Measurements from ENCODE around the gene YEATS2.
"Not testable (repeated sequence)": the region's sequence is repeated elsewhere in the genome, so short reads cannot be mapped to it uniquely, and the experiment has no call there.

YEATS2 gene

GRCh38 chr3:183781246-183781645 lies 83.6 kb downstream of the YEATS2 start:
- Histone ChIP-seq H3K9me3 (replicated peaks; ENCODE audit: low read length) (no peaks in the 10 kb centered on the region), H3K4me1 (ENCODE audit: control insufficient read depth, insufficient read depth, low read length) (peaks cover 4% of the 10 kb centered on the region), H3K4me2 (ENCODE audit: low read length) (no peak overlapping the region), H3K36me3 (ENCODE audit: insufficient read depth, low read length) (peaks cover 55% of the 10 kb centered on the region), H3K27me3 (ENCODE audit: control insufficient read depth, insufficient read depth, low read length) (no peaks in the 10 kb centered on the region), H3K4me3 (ENCODE audit: low read length) (no peak overlapping the region), H3K9ac (ENCODE audit: low read depth, low read length) (no peak overlapping the region)

GRCh38 chr3:183782576-183783276 lies 85.1 kb downstream of the YEATS2 start:
- Histone ChIP-seq H3K9ac (ENCODE audit: low read depth, low read length) (no peak overlapping the region), H3K27me3 (ENCODE audit: control insufficient read depth, insufficient read depth, low read length) (no peaks in the 10 kb centered on the region), H3K36me3 (ENCODE audit: insufficient read depth, low read length) (peaks cover 60% of the 10 kb centered on the region), H3K4me3 (ENCODE audit: low read length) (no peak overlapping the region), H3K4me1 (ENCODE audit: control insufficient read depth, insufficient read depth, low read length) (peaks cover 4% of the 10 kb centered on the region), H3K4me2 (ENCODE audit: low read length) (no peak overlapping the region), H3K9me3 (replicated peaks; ENCODE audit: low read length) (no peaks in the 10 kb centered on the region)

DNA sequence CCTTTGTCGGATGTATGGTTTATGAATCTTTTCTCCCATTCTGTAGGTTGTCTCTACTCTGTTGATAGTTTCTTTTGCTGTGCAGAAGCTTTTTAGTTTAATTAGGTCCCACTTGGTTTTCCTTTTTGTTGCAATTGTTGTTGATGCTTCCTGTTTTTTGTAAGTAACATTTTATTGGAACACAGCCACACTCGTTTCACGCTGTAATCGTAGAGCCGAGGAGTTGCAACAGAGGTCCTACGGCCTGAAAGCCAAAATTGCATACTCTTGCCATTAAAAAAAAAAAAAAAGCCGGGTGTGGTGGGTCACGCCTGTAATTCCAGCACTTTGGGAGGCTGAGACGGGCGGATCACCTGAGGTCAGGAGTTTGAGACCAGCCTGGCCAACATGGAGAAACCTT lies 86.9 kb downstream of the YEATS2 start:
- not testable (repeated sequence) for H3K9ac ChIP-seq (ENCODE audit: low read depth, low read length); H3K4me3 ChIP-seq (ENCODE audit: low read length); H3K9me3 ChIP-seq (replicated peaks; ENCODE audit: low read length); H3K27me3 ChIP-seq (ENCODE audit: control insufficient read depth, insufficient read depth, low read length); H3K4me1 ChIP-seq (ENCODE audit: control insufficient read depth, insufficient read depth, low read length); H3K4me2 ChIP-seq (ENCODE audit: low read length)
- peaks cover 63% of the 10 kb centered on the region for H3K36me3 ChIP-seq (ENCODE audit: insufficient read depth, low read length)

DNA sequence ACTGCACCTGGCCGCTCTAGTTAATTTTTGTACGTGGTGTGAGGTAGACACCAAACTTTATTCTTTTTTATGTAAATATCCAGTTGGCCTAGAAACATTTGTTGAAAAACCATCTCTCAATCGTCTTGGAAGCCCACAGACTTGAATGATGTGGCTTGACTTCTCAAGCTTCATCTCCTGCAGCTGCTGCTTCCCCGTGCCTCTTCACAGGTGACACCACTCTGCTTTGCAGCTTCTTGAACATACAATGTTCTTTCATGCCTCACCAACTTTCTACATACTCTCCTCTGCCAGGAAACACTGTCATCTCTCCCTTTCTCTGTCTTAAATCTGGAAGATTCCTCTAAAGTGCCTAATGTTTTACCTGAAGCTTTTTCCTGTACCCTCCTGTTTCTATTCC lies 92.2 kb downstream of the YEATS2 start:
- Histone ChIP-seq H3K4me3 (ENCODE audit: low read length) (no peak overlapping the region), H3K9ac (ENCODE audit: low read depth, low read length) (no peak overlapping the region), H3K4me2 (ENCODE audit: low read length) (no peak overlapping the region), H3K4me1 (ENCODE audit: control insufficient read depth, insufficient read depth, low read length) (no peaks in the 10 kb centered on the region), H3K27me3 (ENCODE audit: control insufficient read depth, insufficient read depth, low read length) (no peaks in the 10 kb centered on the region), H3K36me3 (ENCODE audit: insufficient read depth, low read length) (peaks cover 61% of the 10 kb centered on the region), H3K9me3 (replicated peaks; ENCODE audit: low read length) (no peaks in the 10 kb centered on the region)

- Histone ChIP-seq H3K4me3 (ENCODE audit: low read length) (no peak overlapping the region), H3K27me3 (ENCODE audit: control insufficient read depth, insufficient read depth, low read length) (no peaks in the 10 kb centered on the region), H3K4me2 (ENCODE audit: low read length) (no peak overlapping the region), H3K9ac (ENCODE audit: low read depth, low read length) (no peak overlapping the region), H3K9me3 (replicated peaks; ENCODE audit: low read length) (no peaks in the 10 kb centered on the region), H3K36me3 (ENCODE audit: insufficient read depth, low read length) (peaks cover 60% of the 10 kb centered on the region), H3K4me1 (ENCODE audit: control insufficient read depth, insufficient read depth, low read length) (no peaks in the 10 kb centered on the region)
These were observed 93.1 kb downstream of the YEATS2 start for GRCh38 chr3:183790700-183791099.

DNA sequence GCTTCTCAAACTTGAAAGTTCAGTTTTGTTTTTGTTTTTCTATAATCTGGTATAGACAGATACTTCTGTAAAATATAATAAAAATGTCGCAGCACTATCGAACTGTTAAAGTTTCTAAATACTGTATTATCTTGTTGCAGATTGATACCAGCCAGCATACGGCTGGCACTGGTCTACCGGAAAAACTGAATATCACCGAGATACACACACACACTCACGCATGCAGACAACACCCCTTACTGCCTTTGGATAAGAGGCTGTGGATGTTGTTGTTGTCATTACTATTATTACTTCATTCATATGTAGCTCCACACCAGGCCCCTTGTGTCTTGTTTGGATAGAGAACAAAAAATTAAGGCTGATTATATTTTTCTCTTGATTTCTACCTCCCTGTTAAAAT lies 95.4 kb downstream of the YEATS2 start:
- no peaks in the 10 kb centered on the region for H3K4me1 ChIP-seq (ENCODE audit: control insufficient read depth, insufficient read depth, low read length)
- no peak overlapping the region for H3K9ac ChIP-seq (ENCODE audit: low read depth, low read length)
- H3K36me3 ChIP-seq (ENCODE audit: insufficient read depth, low read length), result peaks cover 56% of the 10 kb centered on the region
- H3K9me3 ChIP-seq (replicated peaks; ENCODE audit: low read length), result no peaks in the 10 kb centered on the region
- no peaks in the 10 kb centered on the region for H3K27me3 ChIP-seq (ENCODE audit: control insufficient read depth, insufficient read depth, low read length)
- H3K4me3 ChIP-seq (ENCODE audit: low read length), result no peak overlapping the region
- H3K4me2 ChIP-seq (ENCODE audit: low read length), result no peak overlapping the region

- Histone ChIP-seq H3K36me3 (ENCODE audit: insufficient read depth, low read length) (peaks cover 55% of the 10 kb centered on the region), H3K9me3 (replicated peaks; ENCODE audit: low read length) (no peaks in the 10 kb centered on the region), H3K4me2 (ENCODE audit: low read length) (no peak overlapping the region), H3K4me1 (ENCODE audit: control insufficient read depth, insufficient read depth, low read length) (no peaks in the 10 kb centered on the region), H3K27me3 (ENCODE audit: control insufficient read depth, insufficient read depth, low read length) (no peaks in the 10 kb centered on the region), H3K9ac (ENCODE audit: low read depth, low read length) (no peak overlapping the region), H3K4me3 (ENCODE audit: low read length) (no peak overlapping the region)
These were observed 96.9 kb downstream of the YEATS2 start for GRCh38 chr3:183794452-183794851.

DNA sequence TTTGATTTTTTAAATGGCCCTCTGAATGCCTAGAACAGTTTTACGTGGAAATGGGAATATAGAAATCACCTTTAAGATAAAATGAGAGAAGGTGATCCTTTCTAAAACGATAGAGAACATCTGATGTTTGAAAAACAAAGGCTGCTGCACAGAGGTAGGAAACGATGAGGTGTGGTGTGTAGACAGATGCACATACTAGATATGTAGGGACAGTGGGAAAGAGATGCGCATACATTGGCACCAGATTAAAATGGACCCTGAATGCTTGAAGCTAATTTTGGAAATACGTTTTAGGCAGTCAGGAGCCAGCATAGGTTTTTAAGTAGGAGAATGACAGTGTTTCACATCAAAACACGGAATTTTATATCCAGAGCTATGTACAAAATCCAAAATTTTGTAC lies 98.8 kb downstream of the YEATS2 start:
- no peaks in the 10 kb centered on the region for H3K4me1 ChIP-seq (ENCODE audit: control insufficient read depth, insufficient read depth, low read length)

DNA sequence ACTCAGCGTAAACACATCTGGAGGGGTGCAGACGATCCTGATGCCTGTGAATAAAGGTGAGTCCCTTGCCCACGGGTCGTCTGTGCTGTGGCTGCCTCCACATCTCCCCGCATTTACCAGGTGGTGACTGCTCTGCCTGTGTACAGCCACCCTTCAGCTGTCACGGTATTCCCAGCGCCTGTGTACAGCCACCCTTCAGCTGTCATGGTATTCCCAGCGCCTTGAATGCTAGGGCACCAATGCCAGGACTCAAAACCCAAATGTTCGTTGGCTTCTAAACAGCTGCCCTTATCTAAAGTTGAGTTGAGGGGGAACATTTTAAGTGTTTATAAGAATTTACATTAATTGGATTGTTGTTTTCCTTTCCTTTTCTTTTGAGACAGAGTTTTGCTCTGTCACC lies 100.4 kb downstream of the YEATS2 start:
- Histone ChIP-seq H3K27me3 (ENCODE audit: control insufficient read depth, insufficient read depth, low read length) (no peaks in the 10 kb centered on the region), H3K36me3 (ENCODE audit: insufficient read depth, low read length) (peaks cover 64% of the 10 kb centered on the region), H3K4me3 (ENCODE audit: low read length) (no peak overlapping the region), H3K9ac (ENCODE audit: low read depth, low read length) (no peak overlapping the region), H3K4me1 (ENCODE audit: control insufficient read depth, insufficient read depth, low read length) (no peaks in the 10 kb centered on the region), H3K4me2 (ENCODE audit: low read length) (no peak overlapping the region), H3K9me3 (replicated peaks; ENCODE audit: low read length) (no peaks in the 10 kb centered on the region)

More for the DNA sequence above, 98.8 kb downstream of the YEATS2 start:
- no peak overlapping the region for H3K4me2 ChIP-seq (ENCODE audit: low read length)
- no peak overlapping the region for H3K4me3 ChIP-seq (ENCODE audit: low read length)
- H3K9ac ChIP-seq (ENCODE audit: low read depth, low read length), result no peak overlapping the region
- no peaks in the 10 kb centered on the region for H3K27me3 ChIP-seq (ENCODE audit: control insufficient read depth, insufficient read depth, low read length)
- no peaks in the 10 kb centered on the region for H3K9me3 ChIP-seq (replicated peaks; ENCODE audit: low read length)
- H3K36me3 ChIP-seq (ENCODE audit: insufficient read depth, low read length), result peaks cover 56% of the 10 kb centered on the region

GRCh38 chr3:183799461-183799860 lies 101.9 kb downstream of the YEATS2 start:
- no peaks in the 10 kb centered on the region for H3K4me1 ChIP-seq (ENCODE audit: control insufficient read depth, insufficient read depth, low read length)
- peaks cover 68% of the 10 kb centered on the region for H3K36me3 ChIP-seq (ENCODE audit: insufficient read depth, low read length)
- H3K4me2 ChIP-seq (ENCODE audit: low read length), result no peak overlapping the region
- H3K4me3 ChIP-seq (ENCODE audit: low read length), result no peak overlapping the region
- no peaks in the 10 kb centered on the region for H3K9me3 ChIP-seq (replicated peaks; ENCODE audit: low read length)
- H3K27me3 ChIP-seq (ENCODE audit: control insufficient read depth, insufficient read depth, low read length), result no peaks in the 10 kb centered on the region
- no peak overlapping the region for H3K9ac ChIP-seq (ENCODE audit: low read depth, low read length)

- no peaks in the 10 kb centered on the region for H3K9me3 ChIP-seq (replicated peaks; ENCODE audit: low read length)
- no peaks in the 10 kb centered on the region for H3K27me3 ChIP-seq (ENCODE audit: control insufficient read depth, insufficient read depth, low read length)
- peaks cover 74% of the 10 kb centered on the region for H3K36me3 ChIP-seq (ENCODE audit: insufficient read depth, low read length)
- H3K4me3 ChIP-seq (ENCODE audit: low read length), result no peak overlapping the region
- H3K4me2 ChIP-seq (ENCODE audit: low read length), result no peak overlapping the region
- no peak overlapping the region for H3K9ac ChIP-seq (ENCODE audit: low read depth, low read length)
- H3K4me1 ChIP-seq (ENCODE audit: control insufficient read depth, insufficient read depth, low read length), result no peaks in the 10 kb centered on the region
These were observed 102.8 kb downstream of the YEATS2 start for GRCh38 chr3:183800243-183800863.

DNA sequence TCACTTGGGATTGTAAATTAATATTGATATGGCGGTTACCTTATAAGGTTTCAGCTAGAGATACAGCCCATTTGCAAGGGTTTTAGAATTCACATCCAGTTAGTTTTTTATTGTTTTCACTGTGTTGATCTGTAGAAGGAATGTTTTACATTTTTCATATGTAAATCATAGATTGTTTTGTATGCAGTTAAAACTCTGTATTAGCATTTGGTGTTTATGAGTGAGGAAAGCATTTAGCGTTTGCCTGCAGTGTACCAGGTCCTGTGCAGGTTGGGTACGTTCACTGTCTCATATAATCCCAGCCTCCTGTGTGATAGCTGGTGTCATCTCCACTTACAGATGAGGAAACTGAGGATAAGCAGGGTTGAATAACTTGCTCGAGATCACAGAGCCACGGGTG lies 104.0 kb downstream of the YEATS2 start:
- no peak overlapping the region for H3K9ac ChIP-seq (ENCODE audit: low read depth, low read length)
- no peaks in the 10 kb centered on the region for H3K27me3 ChIP-seq (ENCODE audit: control insufficient read depth, insufficient read depth, low read length)
- H3K36me3 ChIP-seq (ENCODE audit: insufficient read depth, low read length), result peaks cover 80% of the 10 kb centered on the region
- H3K9me3 ChIP-seq (replicated peaks; ENCODE audit: low read length), result no peaks in the 10 kb centered on the region
- H3K4me2 ChIP-seq (ENCODE audit: low read length), result no peak overlapping the region
- no peak overlapping the region for H3K4me3 ChIP-seq (ENCODE audit: low read length)
- no peaks in the 10 kb centered on the region for H3K4me1 ChIP-seq (ENCODE audit: control insufficient read depth, insufficient read depth, low read length)
